Endodermal cell (in vitro differentiated cells): Measurements from ENCODE around the gene SLC6A9. TPM values are rescaled to one million over a fixed set of nuclear protein-coding genes. Genes with fewer than 3 reads are reported as not detected.

Experiments used
- DNase-seq: peaks from one replicate; pipeline ENCODE4 v3.0.0-alpha.2; 2017
- H3K27ac ChIP-seq: 2 replicates; pipeline ENCODE4 v1.5.1; 2013; ENCODE audit warnings: mild to moderate bottlenecking, low read depth, low read length, moderate library complexity
- H3K27me3 ChIP-seq: 2 replicates; pipeline ENCODE4 v1.6.1; 2013; ENCODE audit warnings: mild to moderate bottlenecking, low read length, moderate library complexity; ENCODE audit not compliant: insufficient read depth, control insufficient read depth, poor library complexity, severe bottlenecking
- H3K36me3 ChIP-seq: 2 replicates; pipeline ENCODE4 v1.7.0; 2013; ENCODE audit warnings: mild to moderate bottlenecking, low read length, moderate library complexity; ENCODE audit not compliant: control insufficient read depth, insufficient read depth
- H3K4me1 ChIP-seq: one replicate; pipeline ENCODE4 v1.7.0; 2013; ENCODE audit warnings: low read length; ENCODE audit not compliant: control insufficient read depth, insufficient read depth
- H3K4me3 ChIP-seq: 2 replicates; pipeline ENCODE4 v1.5.1; 2013; ENCODE audit warnings: mild to moderate bottlenecking, low read length, moderate library complexity
- H3K9ac ChIP-seq: 2 replicates; pipeline ENCODE4 v1.6.1; 2013; ENCODE audit warnings: mild to moderate bottlenecking, low read length, moderate library complexity; ENCODE audit not compliant: poor library complexity, severe bottlenecking; ENCODE audit errors: extremely low read depth
- H3K9me3 ChIP-seq: 2 replicates; pipeline ENCODE4 v1.6.1; 2013; ENCODE audit warnings: mild to moderate bottlenecking, low read length, moderate library complexity; ENCODE audit not compliant: control insufficient read depth
- H3K27ac Mint-ChIP-seq: 2 replicates; pipeline ENCODE4 v1.8.0; 2020; ENCODE audit warnings: mixed read lengths
- H3K27me3 Mint-ChIP-seq: 2 replicates; pipeline ENCODE4 v1.8.0; 2021; ENCODE audit warnings: mild to moderate bottlenecking, mixed read lengths; ENCODE audit not compliant: insufficient read depth
- H3K36me3 Mint-ChIP-seq: 2 replicates; pipeline ENCODE4 v1.8.0; 2020; ENCODE audit warnings: low read depth, mixed read lengths
- H3K4me1 Mint-ChIP-seq: 2 replicates; pipeline ENCODE4 v1.8.0; 2020; ENCODE audit warnings: mixed read lengths
- H3K4me3 Mint-ChIP-seq: 2 replicates; pipeline ENCODE4 v1.8.0; 2020; ENCODE audit warnings: mild to moderate bottlenecking, moderate library complexity, mixed read lengths
- H3K9me3 Mint-ChIP-seq: 2 replicates; pipeline ENCODE4 v1.8.0; 2020; ENCODE audit warnings: mild to moderate bottlenecking, mixed read lengths
- WGBS, 2 experiments: methylation state at CpG; one replicate each; pipeline versions ENCODE4 v1.1.5 to v1.1.7; 2013; ENCODE audit warnings: missing lambda C conversion rate in 2 of 2, mixed read lengths in 1 of 2; ENCODE audit not compliant: insufficient coverage in 1 of 2, insufficient read length in 1 of 2; 5-methylcytosine and 5-hydroxymethylcytosine counted together
- total RNA-seq, 2 donors: library from RNA; stranded (reverse); fragmentation: NEBNext Ultra II Directional in 1 of 2; extraction: Animal tissue kit (Norgen Biotek cat#: 25700) in 1 of 2; gene quantifications; 2 replicates in 1 of 2; 3 replicates in 1 of 2; pipeline ENCODE4 v1.2.1, GENCODE V29; 2021
- TF ChIP-seq, protein P1 (sequence below): fragments of 200-600 bp; sonication (generic); conservative IDR thresholded peaks from 2 replicates; pipeline ENCODE4 v1.5.0; 2021; ENCODE audit warnings: antibody characterized with exemption, mild to moderate bottlenecking

The SLC6A9 gene
- total RNA-seq, 2 donors from 2014 or later, result 5.7 to 11.4 TPM

DNA sequence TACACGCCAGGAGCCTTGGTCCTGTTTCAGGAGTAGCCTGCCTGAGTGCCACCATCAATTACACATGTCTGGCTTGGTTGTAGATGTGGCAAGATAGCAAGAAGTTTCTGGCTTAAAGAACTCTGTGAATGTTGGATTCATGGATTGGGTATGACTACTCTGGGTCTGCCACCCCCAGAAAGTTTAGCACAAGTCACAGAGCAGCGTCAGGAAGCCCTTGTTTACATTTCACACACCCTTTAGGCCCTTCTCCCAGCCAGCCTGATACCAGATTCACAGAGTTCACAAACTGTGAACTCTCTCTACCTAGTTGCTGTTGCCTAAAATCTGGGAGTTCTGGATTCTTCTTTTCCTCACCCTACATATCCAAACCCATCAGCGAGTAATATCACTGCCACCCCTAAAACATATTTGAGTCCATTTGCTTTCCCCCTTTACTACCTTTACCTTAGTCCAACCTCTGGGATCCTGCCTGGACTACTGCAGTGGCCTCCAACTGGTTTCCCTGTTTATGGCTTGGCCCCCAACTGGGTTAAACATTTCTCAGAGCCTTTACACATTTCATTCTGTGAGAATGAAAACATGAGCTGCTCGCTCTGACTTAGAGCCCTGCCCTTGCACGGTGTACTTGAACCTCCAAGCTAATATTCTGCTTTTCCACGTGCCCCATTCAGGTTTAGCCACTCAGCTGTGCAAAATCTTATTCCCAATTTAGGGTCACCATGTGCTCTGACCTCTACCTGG, 43.9 kb downstream of the SLC6A9 start:
- H3K27ac Mint-ChIP-seq, result peak overlapping the region; percentile 40
- Histone ChIP-seq H3K27me3 (no peaks in the 10 kb centered on the region), H3K4me1 (peaks cover 3% of the 10 kb centered on the region), H3K27ac (no peak overlapping the region), H3K36me3 (peaks cover 16% of the 10 kb centered on the region), H3K9me3 (no peaks in the 10 kb centered on the region), H3K4me3 (no peak overlapping the region), H3K9ac (no peak overlapping the region)
- no peaks in the 10 kb centered on the region for H3K9me3 Mint-ChIP-seq
- TF ChIP-seq, protein P1, sequence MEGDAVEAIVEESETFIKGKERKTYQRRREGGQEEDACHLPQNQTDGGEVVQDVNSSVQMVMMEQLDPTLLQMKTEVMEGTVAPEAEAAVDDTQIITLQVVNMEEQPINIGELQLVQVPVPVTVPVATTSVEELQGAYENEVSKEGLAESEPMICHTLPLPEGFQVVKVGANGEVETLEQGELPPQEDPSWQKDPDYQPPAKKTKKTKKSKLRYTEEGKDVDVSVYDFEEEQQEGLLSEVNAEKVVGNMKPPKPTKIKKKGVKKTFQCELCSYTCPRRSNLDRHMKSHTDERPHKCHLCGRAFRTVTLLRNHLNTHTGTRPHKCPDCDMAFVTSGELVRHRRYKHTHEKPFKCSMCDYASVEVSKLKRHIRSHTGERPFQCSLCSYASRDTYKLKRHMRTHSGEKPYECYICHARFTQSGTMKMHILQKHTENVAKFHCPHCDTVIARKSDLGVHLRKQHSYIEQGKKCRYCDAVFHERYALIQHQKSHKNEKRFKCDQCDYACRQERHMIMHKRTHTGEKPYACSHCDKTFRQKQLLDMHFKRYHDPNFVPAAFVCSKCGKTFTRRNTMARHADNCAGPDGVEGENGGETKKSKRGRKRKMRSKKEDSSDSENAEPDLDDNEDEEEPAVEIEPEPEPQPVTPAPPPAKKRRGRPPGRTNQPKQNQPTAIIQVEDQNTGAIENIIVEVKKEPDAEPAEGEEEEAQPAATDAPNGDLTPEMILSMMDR, result no peak
- peaks cover 23% of the 10 kb centered on the region for H3K36me3 Mint-ChIP-seq
- no peaks in the 10 kb centered on the region for H3K27me3 Mint-ChIP-seq
- H3K4me3 Mint-ChIP-seq, result no peak overlapping the region
- H3K4me1 Mint-ChIP-seq, result peaks cover 24% of the 10 kb centered on the region
- DNase-seq, result no peak
- 87 to 98% methylated on average over 5 to 6 of the region's 6 CpGs for WGBS, 2 experiments

DNA sequence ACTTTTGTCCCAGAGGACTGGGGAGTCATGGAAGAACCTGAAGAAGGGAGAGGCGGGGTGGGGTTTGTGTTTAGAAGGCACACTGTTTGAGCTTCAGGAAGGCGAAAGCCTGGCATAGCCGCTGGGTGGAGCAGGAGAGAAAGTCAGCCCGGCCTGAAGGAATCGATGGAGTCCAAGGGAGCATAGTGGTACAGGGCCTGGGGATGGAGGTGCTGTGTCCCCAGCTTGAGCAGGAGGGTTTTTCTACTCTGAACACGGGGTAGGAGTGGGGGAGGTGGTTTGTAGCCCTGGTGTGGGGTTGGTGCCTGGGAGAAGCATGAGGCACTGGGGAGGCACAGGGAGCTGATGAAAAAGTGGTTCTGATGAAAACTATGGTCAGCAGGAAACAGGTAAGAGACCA, 44.5 kb downstream of the SLC6A9 start:
- no peak overlapping the region for H3K4me3 Mint-ChIP-seq
- peaks cover 22% of the 10 kb centered on the region for H3K4me1 Mint-ChIP-seq
- no peak overlapping the region for H3K4me3 ChIP-seq
- H3K27ac ChIP-seq, result no peak overlapping the region
- peaks cover 26% of the 10 kb centered on the region for H3K36me3 Mint-ChIP-seq
- no peak for DNase-seq
- H3K36me3 ChIP-seq, result peaks cover 16% of the 10 kb centered on the region
- no peaks in the 10 kb centered on the region for H3K9me3 Mint-ChIP-seq
- H3K27me3 Mint-ChIP-seq, result no peaks in the 10 kb centered on the region
- no peak overlapping the region for H3K9ac ChIP-seq
- 81 to 100% methylated on average over 1 to 6 of the region's 6 CpGs for WGBS, 2 experiments
- H3K27me3 ChIP-seq, result no peaks in the 10 kb centered on the region
- TF ChIP-seq, protein P1, result peak; percentile 31
- H3K4me1 ChIP-seq, result no peaks in the 10 kb centered on the region
- H3K9me3 ChIP-seq, result no peaks in the 10 kb centered on the region
- H3K27ac Mint-ChIP-seq, result peak overlapping the region; percentile 40

DNA sequence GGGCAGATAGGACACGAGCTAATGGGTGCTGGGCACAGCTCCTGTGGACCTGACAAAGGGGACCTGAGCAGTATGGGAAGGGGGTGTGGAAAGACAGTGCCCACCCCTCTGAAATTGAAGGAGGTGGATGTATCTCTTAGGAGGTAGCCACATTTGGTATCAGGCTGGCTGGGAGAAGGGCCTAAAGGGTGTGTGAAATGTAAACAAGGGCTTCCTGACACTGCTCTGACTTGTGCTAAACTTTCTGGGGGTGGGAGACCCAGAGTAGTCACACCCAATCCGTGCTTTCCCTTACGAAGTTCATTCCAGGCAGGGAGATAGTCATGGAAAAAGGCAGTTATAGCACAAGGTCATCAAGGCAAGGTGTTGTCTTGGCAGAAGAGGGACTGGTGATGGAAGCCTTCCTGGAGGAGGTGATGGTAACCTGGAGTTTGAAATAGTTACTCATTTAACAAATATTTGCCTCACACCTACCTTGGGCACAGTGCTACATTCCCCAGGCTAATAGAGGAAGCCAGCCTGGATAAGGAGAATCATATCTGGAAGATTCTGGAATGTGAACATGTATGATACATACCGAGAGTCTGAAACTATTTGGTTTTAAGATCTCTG, 45.2 kb downstream of the SLC6A9 start:
- TF ChIP-seq, protein P1, result no peak
- no peaks in the 10 kb centered on the region for H3K4me1 ChIP-seq
- no peak overlapping the region for H3K27ac Mint-ChIP-seq
- no peaks in the 10 kb centered on the region for H3K9me3 Mint-ChIP-seq
- H3K27me3 Mint-ChIP-seq, result no peaks in the 10 kb centered on the region
- H3K9me3 ChIP-seq, result no peaks in the 10 kb centered on the region
- H3K27ac ChIP-seq, result no peak overlapping the region
- WGBS, 2 experiments, result 91 to 97% methylated on average over 4 of the region's 4 CpGs
- H3K36me3 Mint-ChIP-seq, result peaks cover 26% of the 10 kb centered on the region
- peaks cover 16% of the 10 kb centered on the region for H3K36me3 ChIP-seq
- DNase-seq, result no peak
- H3K4me3 Mint-ChIP-seq, result no peak overlapping the region
- H3K27me3 ChIP-seq, result no peaks in the 10 kb centered on the region
- no peak overlapping the region for H3K9ac ChIP-seq
- H3K4me1 Mint-ChIP-seq, result peaks cover 22% of the 10 kb centered on the region
- H3K4me3 ChIP-seq, result no peak overlapping the region
